SU-DHL-6 (cell line): ENCODE results near the gene NCS1.

Experiments used
- H2AFZ ChIP-seq: fragments of 200-600 bp; sonication (generic); 2 replicates; pipeline ENCODE4 v1.6.1; 2014; ENCODE audit warnings: low read depth, mild to moderate bottlenecking, moderate library complexity, mixed read lengths, antibody characterized with exemption, low read length; ENCODE audit not compliant: severe bottlenecking
- H3F3A ChIP-seq: fragments of 200-600 bp; shearing (Covaris generic); 2 replicates; pipeline ENCODE4 v1.6.0; 2016; ENCODE audit warnings: antibody characterized with exemption, mild to moderate bottlenecking; ENCODE audit not compliant: insufficient read depth
- H3K27ac ChIP-seq: fragments of 200-600 bp; sonication (generic); 2 replicates; pipeline ENCODE4 v1.5.1; 2016; ENCODE audit warnings: low read depth, mild to moderate bottlenecking, low read length, moderate library complexity, mixed read lengths
- H3K27me3 ChIP-seq: fragments of 200-600 bp; sonication (generic), shearing (Covaris generic); 2 replicates; pipeline ENCODE4 v1.6.0; 2014; ENCODE audit warnings: mild to moderate bottlenecking, low read length
- H3K36me3 ChIP-seq: fragments of 200-600 bp; sonication (generic); 2 replicates; pipeline ENCODE4 v1.6.1; 2014; ENCODE audit warnings: mild to moderate bottlenecking, low read length, mixed read lengths
- H3K4me2 ChIP-seq: fragments of 300-600, 200-600 bp; shearing (Covaris generic), sonication (generic); 2 replicates; pipeline ENCODE4 v1.6.0; 2014; ENCODE audit warnings: low read length, low read depth, mild to moderate bottlenecking; ENCODE audit not compliant: poor library complexity, severe bottlenecking
- H3K4me3 ChIP-seq: fragments of 200-600 bp; sonication (generic); 2 replicates; pipeline ENCODE4 v1.5.1; 2014; ENCODE audit warnings: antibody characterized with exemption, low read length, mild to moderate bottlenecking, mixed read lengths; ENCODE audit not compliant: insufficient read depth, poor library complexity, severe bottlenecking
- H3K79me2 ChIP-seq: fragments of 200-600 bp; sonication (generic); 2 replicates; pipeline ENCODE4 v1.6.1; 2014; ENCODE audit warnings: mild to moderate bottlenecking, low read length, moderate library complexity; ENCODE audit not compliant: insufficient read depth
- H3K9ac ChIP-seq: fragments of 200-600 bp; sonication (generic); 2 replicates; pipeline ENCODE4 v1.7.0; 2014; ENCODE audit warnings: mild to moderate bottlenecking, low read length
- H3K9me2 ChIP-seq: fragments of 200-600 bp; sonication (generic); replicated peaks from 2 replicates; pipeline ENCODE4 v1.6.1; 2014; ENCODE audit warnings: low read length; ENCODE audit not compliant: insufficient read depth
- H3K9me3 ChIP-seq: fragments of 200-600 bp; sonication (generic); 2 replicates; pipeline ENCODE4 v1.6.1; 2014; ENCODE audit warnings: low read length, mixed read lengths; ENCODE audit not compliant: insufficient read depth
- H4K20me1 ChIP-seq: fragments of 200-600 bp; sonication (generic); 2 replicates; pipeline ENCODE4 v1.6.1; 2014; ENCODE audit warnings: low read depth, mild to moderate bottlenecking, antibody characterized with exemption, low read length, moderate library complexity, mixed read lengths
- CTCF ChIP-seq: fragments of 200-600 bp; sonication (generic); IDR thresholded peaks from one replicate; pipeline ENCODE4 v1.5.1; 2017; ENCODE audit warnings: antibody characterized with exemption, mild to moderate bottlenecking, low read length, moderate library complexity; ENCODE audit not compliant: insufficient read depth, poor library complexity, severe bottlenecking
- EZH2phosphoT487 ChIP-seq: fragments of 200-600 bp; sonication (generic), shearing (Covaris generic); conservative IDR thresholded peaks from 2 replicates; pipeline ENCODE4 v1.6.1; 2018; ENCODE audit warnings: mild to moderate bottlenecking, antibody characterized with exemption, low read length, moderate library complexity, mixed read lengths

Gene NCS1

GRCh38 chr9:130181678-130182380, 9.6 kb downstream of the NCS1 start:
- Histone ChIP-seq H3K79me2 (no peaks in the 10 kb centered on the region), H3K9me3 (no peaks in the 10 kb centered on the region), H3K36me3 (no peaks in the 10 kb centered on the region), H3K27ac (no peak overlapping the region), H3F3A (no peaks in the 10 kb centered on the region), H4K20me1 (no peaks in the 10 kb centered on the region), H3K9ac (no peak overlapping the region), H3K4me2 (no peak overlapping the region), H3K9me2 (no peaks in the 10 kb centered on the region), H2AFZ (no peak overlapping the region), H3K27me3 (no peaks in the 10 kb centered on the region), H3K4me3 (no peak overlapping the region)
- TF ChIP-seq EZH2phosphoT487: no peak
- TF ChIP-seq CTCF: no peak

DNA sequence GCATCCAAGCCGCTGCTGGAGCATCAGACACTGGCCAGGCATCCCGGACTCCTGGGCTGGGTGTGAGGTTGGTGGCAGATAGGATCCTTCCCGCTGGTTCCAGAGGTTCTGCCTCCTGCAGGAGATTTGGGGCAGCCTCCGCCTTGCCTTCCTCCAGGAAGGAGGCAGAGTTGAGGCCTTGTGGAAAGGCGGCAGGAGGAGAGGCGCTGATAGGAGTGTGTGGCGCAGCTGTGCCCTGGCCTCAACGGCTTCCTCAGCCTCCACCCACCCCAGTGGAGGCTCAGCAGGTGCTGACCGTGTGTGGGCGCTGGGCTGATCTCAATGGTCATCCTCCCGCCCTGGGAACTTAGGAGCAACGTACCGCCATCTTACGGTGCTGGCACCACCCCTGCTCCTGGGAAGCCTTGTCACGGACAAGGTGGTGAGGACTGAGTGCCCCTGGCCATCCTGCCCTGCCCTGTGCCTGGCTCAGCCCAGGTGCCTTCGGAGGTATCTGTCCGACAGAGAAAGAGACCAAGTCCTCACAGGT, 10.2 kb downstream of the NCS1 start:
- Histone ChIP-seq H4K20me1 (no peaks in the 10 kb centered on the region), H3K36me3 (no peaks in the 10 kb centered on the region), H2AFZ (no peak overlapping the region), H3K4me2 (no peak overlapping the region), H3K9ac (no peak overlapping the region), H3K9me3 (no peaks in the 10 kb centered on the region), H3F3A (no peaks in the 10 kb centered on the region), H3K79me2 (no peaks in the 10 kb centered on the region), H3K27ac (no peak overlapping the region), H3K9me2 (no peaks in the 10 kb centered on the region), H3K27me3 (no peaks in the 10 kb centered on the region), H3K4me3 (no peak overlapping the region)
- TF ChIP-seq CTCF (no peak), EZH2phosphoT487 (no peak)

GRCh38 chr9:130183133-130183762, 11.0 kb downstream of the NCS1 start:
- Histone ChIP-seq H2AFZ (no peak overlapping the region), H3K9me3 (no peaks in the 10 kb centered on the region)

More at GRCh38 chr9:130183133-130183762, 11.0 kb downstream of the NCS1 start:
- no peaks in the 10 kb centered on the region for H3K27me3 ChIP-seq
- H3K27ac ChIP-seq: no peak overlapping the region
- no peaks in the 10 kb centered on the region for H3K79me2 ChIP-seq
- TF ChIP-seq EZH2phosphoT487: no peak
- TF ChIP-seq CTCF: no peak
- H3F3A ChIP-seq: no peaks in the 10 kb centered on the region
- no peak overlapping the region for H3K4me2 ChIP-seq
- H3K9ac ChIP-seq: no peak overlapping the region
- H3K4me3 ChIP-seq: no peak overlapping the region
- no peaks in the 10 kb centered on the region for H4K20me1 ChIP-seq
- H3K36me3 ChIP-seq: no peaks in the 10 kb centered on the region
- no peaks in the 10 kb centered on the region for H3K9me2 ChIP-seq
